ENCODE data around the gene RGS7. TPM values are rescaled to one million over a fixed set of nuclear protein-coding genes. Genes with fewer than 3 reads are reported as not detected.

RGS7 gene
- total RNA-seq, 1 experiment from 2014 or later: 0.10 TPM

- no peaks in the 10 kb centered on the region for H3K9me3 ChIP-seq (ENCODE audit: control insufficient read depth, insufficient read depth, low read depth, low read length)
- H3K4me1 ChIP-seq (ENCODE audit: control insufficient read depth, insufficient read depth, low read length): no peaks in the 10 kb centered on the region
- H3K27me3 ChIP-seq (ENCODE audit: control insufficient read depth, insufficient read depth, low read length): no peaks in the 10 kb centered on the region
- POLR2A ChIA-PET: no interaction called here
- TF ChIP-seq SIN3A (IDR thresholded peaks at IDR 0.05; ENCODE audit: borderline replicate concordance, insufficient read depth, low read depth, low read length) (no peak), REST (IDR thresholded peaks at IDR 0.05; ENCODE audit: insufficient read depth in 1 of 2, low read depth in 2 of 2, low read length in 1 of 2) (no peak)
- no peak overlapping the region for H3K27ac ChIP-seq (ENCODE audit: low read length)
- H3K36me3 ChIP-seq (ENCODE audit: control insufficient read depth, insufficient read depth, low read length): no peaks in the 10 kb centered on the region
- no peak for DNase-seq (ENCODE audit: low read depth, low spot score)
- intact Hi-C loops (cut with micrococcal nuclease; ENCODE audit: unreplicated experiment): no loop called here
- BruUV-seq (replicated peaks): no TSS peak
- in situ Hi-C loops (cut with HindIII; ENCODE audit: low pct_unique_long_range_greater_than_20kb, low sequenced_read_pairs): no loop called here
- CTCF ChIA-PET: no interaction called here
- no peak overlapping the region for H3K4me3 ChIP-seq (ENCODE audit: low read depth in 2 of 2, low read length in 2 of 2)
- no peak for ATAC-seq
These were observed 487.9 kb downstream of the RGS7 start for GRCh38 chr1:240869071-240869470.

- ChIA-PET CTCF (no interaction called here), POLR2A (no interaction called here)
- no peak for ATAC-seq
- H3K4me3 ChIP-seq (ENCODE audit: low read depth in 2 of 2, low read length in 2 of 2): no peak overlapping the region
- in situ Hi-C loops (cut with HindIII; ENCODE audit: low pct_unique_long_range_greater_than_20kb, low sequenced_read_pairs): no loop called here
- H3K36me3 ChIP-seq (ENCODE audit: control insufficient read depth, insufficient read depth, low read length): no peaks in the 10 kb centered on the region
- no peaks in the 10 kb centered on the region for H3K27me3 ChIP-seq (ENCODE audit: control insufficient read depth, insufficient read depth, low read length)
- intact Hi-C loops (cut with micrococcal nuclease; ENCODE audit: unreplicated experiment): no loop called here
- DNase-seq (ENCODE audit: low read depth, low spot score): no peak
- BruUV-seq (replicated peaks): no TSS peak
- H3K9me3 ChIP-seq (ENCODE audit: control insufficient read depth, insufficient read depth, low read depth, low read length): no peaks in the 10 kb centered on the region
- no peak for TF ChIP-seq SIN3A (IDR thresholded peaks at IDR 0.05; ENCODE audit: borderline replicate concordance, insufficient read depth, low read depth, low read length)
- no peak for TF ChIP-seq CTCF (IDR thresholded peaks at IDR 0.05)
- no peak for TF ChIP-seq REST (IDR thresholded peaks at IDR 0.05; ENCODE audit: insufficient read depth in 1 of 2, low read depth in 2 of 2, low read length in 1 of 2)
- TF ChIP-seq POLR2AphosphoS5 (IDR thresholded peaks at IDR 0.05; ENCODE audit: low read depth, low read length): no peak
- TF ChIP-seq TCF7L2 (IDR thresholded peaks at IDR 0.05; ENCODE audit: low read depth, low read length): no peak
- no peak overlapping the region for H3K27ac ChIP-seq (ENCODE audit: low read length)
- H3K4me1 ChIP-seq (ENCODE audit: control insufficient read depth, insufficient read depth, low read length): no peaks in the 10 kb centered on the region
These were observed 490.3 kb downstream of the RGS7 start for GRCh38 chr1:240866724-240867123.
